ENCODE measurements around the gene USF2. TPM values are rescaled to one million over a fixed set of nuclear protein-coding genes. Genes with fewer than 3 reads are reported as not detected.

Gene USF2
- total RNA-seq, 1 donor from 2014 or later: 70.0 TPM

Other genes starting within 250 kb of the USF2 start
- gene SCN1B, start 238.5 kb upstream of the USF2 start, total RNA-seq: 2.1 and 3.0 TPM in 2 replicates
- gene HPN, start 227.2 kb upstream of the USF2 start, total RNA-seq: 0.31 and 0.73 TPM in 2 replicates
- not detected in 2 replicates for gene FXYD3, start 153.1 kb upstream of the USF2 start, total RNA-seq
- 0.20 and 0.29 TPM in 2 replicates for gene LGI4, start 133.9 kb upstream of the USF2 start, total RNA-seq
- gene FXYD1, start 130.1 kb upstream of the USF2 start, total RNA-seq: 0.52 and 1.1 TPM in 2 replicates
- 0.65 TPM in 1 of 2 replicates, not detected in the other for gene FXYD7, start 125.7 kb upstream of the USF2 start, total RNA-seq
- 96.9 and 108 TPM in 2 replicates for gene FXYD5, start 114.2 kb upstream of the USF2 start, total RNA-seq
- not detected in 2 replicates for gene FAM187B, start 40.2 kb upstream of the USF2 start, total RNA-seq
- 8.4 and 18.1 TPM in 2 replicates for gene LSR, start 20.0 kb upstream of the USF2 start, total RNA-seq
- gene HAMP, start 13.6 kb downstream of the USF2 start, total RNA-seq: 0.36 and 0.38 TPM in 2 replicates
- not detected in 2 replicates for gene MAG, start 23.2 kb downstream of the USF2 start, total RNA-seq
- gene CD22, start 60.2 kb downstream of the USF2 start, total RNA-seq: not detected in 2 replicates
- gene FFAR1, start 78.9 kb downstream of the USF2 start, total RNA-seq: not detected in 2 replicates
- gene FFAR3, start 89.5 kb downstream of the USF2 start, total RNA-seq: not detected in 2 replicates
- not detected in 2 replicates for gene GPR42, start 102.1 kb downstream of the USF2 start, total RNA-seq
- not detected in 2 replicates for gene FFAR2, start 179.3 kb downstream of the USF2 start, total RNA-seq
- gene KRTDAP, start 221.5 kb downstream of the USF2 start, total RNA-seq: not detected in 2 replicates
- gene DMKN, start 244.7 kb downstream of the USF2 start, total RNA-seq: 50.7 and 56.9 TPM in 2 replicates